ENCODE data around the gene CXCL11.

DNA sequence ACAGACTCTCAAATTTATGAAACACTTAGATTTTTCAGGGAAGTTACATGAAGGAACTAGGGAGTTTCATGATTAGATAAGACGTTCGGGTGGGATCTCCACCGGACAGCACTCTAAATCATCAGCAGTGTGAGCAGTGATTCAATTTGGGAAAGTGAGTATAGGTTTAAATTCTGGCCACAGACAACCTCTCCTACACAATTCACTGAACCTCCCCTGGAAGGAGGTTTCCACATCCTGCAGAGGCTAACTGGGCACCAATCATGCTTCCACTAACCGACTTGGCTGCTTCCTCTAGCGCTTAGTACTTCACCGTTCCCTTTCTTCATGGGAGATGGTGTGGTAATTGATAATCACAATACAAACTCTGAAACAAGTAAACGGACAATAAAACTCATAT, 34.2 kb downstream of the CXCL11 start:
- TF ChIP-seq, protein P1, sequence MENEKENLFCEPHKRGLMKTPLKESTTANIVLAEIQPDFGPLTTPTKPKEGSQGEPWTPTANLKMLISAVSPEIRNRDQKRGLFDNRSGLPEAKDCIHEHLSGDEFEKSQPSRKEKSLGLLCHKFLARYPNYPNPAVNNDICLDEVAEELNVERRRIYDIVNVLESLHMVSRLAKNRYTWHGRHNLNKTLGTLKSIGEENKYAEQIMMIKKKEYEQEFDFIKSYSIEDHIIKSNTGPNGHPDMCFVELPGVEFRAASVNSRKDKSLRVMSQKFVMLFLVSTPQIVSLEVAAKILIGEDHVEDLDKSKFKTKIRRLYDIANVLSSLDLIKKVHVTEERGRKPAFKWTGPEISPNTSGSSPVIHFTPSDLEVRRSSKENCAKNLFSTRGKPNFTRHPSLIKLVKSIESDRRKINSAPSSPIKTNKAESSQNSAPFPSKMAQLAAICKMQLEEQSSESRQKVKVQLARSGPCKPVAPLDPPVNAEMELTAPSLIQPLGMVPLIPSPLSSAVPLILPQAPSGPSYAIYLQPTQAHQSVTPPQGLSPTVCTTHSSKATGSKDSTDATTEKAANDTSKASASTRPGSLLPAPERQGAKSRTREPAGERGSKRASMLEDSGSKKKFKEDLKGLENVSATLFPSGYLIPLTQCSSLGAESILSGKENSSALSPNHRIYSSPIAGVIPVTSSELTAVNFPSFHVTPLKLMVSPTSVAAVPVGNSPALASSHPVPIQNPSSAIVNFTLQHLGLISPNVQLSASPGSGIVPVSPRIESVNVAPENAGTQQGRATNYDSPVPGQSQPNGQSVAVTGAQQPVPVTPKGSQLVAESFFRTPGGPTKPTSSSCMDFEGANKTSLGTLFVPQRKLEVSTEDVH (IDR thresholded peaks at IDR 0.05; ENCODE audit: low read depth, partially characterized antibody) = no peak
- TF ChIP-seq TOE1 (IDR thresholded peaks at IDR 0.05; ENCODE audit: borderline replicate concordance) (no peak), TOE1 (CRISPR knock-in tag; IDR thresholded peaks at IDR 0.05; ENCODE audit: borderline replicate concordance, low read depth) (no peak), NELFE (IDR thresholded peaks at IDR 0.05; ENCODE audit: insufficient read depth, insufficient read length) (no peak), CXXC5 (CRISPR knock-in tag; IDR thresholded peaks at IDR 0.05) (no peak), POLR2AphosphoS5 (IDR thresholded peaks at IDR 0.05; ENCODE audit: control insufficient read depth, insufficient read depth, low read depth, low read length) (no peak), GATA2 (CRISPR knock-in tag; IDR thresholded peaks at IDR 0.05) (no peak)
- TF ChIP-seq, protein P2, sequence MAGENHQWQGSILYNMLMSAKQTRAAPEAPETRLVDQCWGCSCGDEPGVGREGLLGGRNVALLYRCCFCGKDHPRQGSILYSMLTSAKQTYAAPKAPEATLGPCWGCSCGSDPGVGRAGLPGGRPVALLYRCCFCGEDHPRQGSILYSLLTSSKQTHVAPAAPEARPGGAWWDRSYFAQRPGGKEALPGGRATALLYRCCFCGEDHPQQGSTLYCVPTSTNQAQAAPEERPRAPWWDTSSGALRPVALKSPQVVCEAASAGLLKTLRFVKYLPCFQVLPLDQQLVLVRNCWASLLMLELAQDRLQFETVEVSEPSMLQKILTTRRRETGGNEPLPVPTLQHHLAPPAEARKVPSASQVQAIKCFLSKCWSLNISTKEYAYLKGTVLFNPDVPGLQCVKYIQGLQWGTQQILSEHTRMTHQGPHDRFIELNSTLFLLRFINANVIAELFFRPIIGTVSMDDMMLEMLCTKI (IDR thresholded peaks at IDR 0.05; ENCODE audit: partially characterized antibody) = no peak
